ENCODE results near the gene IL18BP. TPM values are rescaled to one million over a fixed set of nuclear protein-coding genes. Genes with fewer than 3 reads are reported as not detected.

Gene IL18BP
- total RNA-seq, 1 donor from 2014 or later = 15.2 TPM

GRCh38 chr11:72012897-72013721 is 14.4 kb downstream of the IL18BP start:
- H3K79me2 ChIP-seq (ENCODE audit: insufficient read depth, low read length) = peaks cover 34% of the 10 kb centered on the region
- no peak for FAIRE-seq
- Mint-ChIP-seq H3K36me3 (ENCODE audit: low read depth, unreplicated experiment) (peaks cover 34% of the 10 kb centered on the region), H3K27ac (ENCODE audit: unreplicated experiment) (no peak overlapping the region), H3K4me3 (ENCODE audit: unreplicated experiment) (no peak overlapping the region), H3K9me3 (ENCODE audit: unreplicated experiment) (no peaks in the 10 kb centered on the region), H3K4me1 (ENCODE audit: low read depth, unreplicated experiment) (no peaks in the 10 kb centered on the region), H3K27me3 (ENCODE audit: low read depth, unreplicated experiment) (no peaks in the 10 kb centered on the region)
- H3K4me2 ChIP-seq (ENCODE audit: low read length) = peak overlapping the region; percentile 20
- H3K9me3 ChIP-seq (ENCODE audit: insufficient read depth, low read depth, low read length) = no peaks in the 10 kb centered on the region
- H3K4me1 ChIP-seq (ENCODE audit: insufficient read depth, low read length) = peaks cover 13% of the 10 kb centered on the region
- TF ChIP-seq CTCF (IDR thresholded peaks at IDR 0.05; ENCODE audit: insufficient read depth, low read depth, low read length) (no peak), EZH2 (IDR thresholded peaks at IDR 0.05; ENCODE audit: insufficient read depth, low read length) (no peak)
- peak; percentile 91 for DNase-seq (ENCODE audit: low read depth)
- H3K36me3 ChIP-seq (ENCODE audit: insufficient read depth, low read length) = peaks cover 61% of the 10 kb centered on the region
- H2AFZ ChIP-seq (ENCODE audit: low read depth, low read length) = no peak overlapping the region
- no peaks in the 10 kb centered on the region for H3K27me3 ChIP-seq (ENCODE audit: insufficient read depth, low read length)
- no peak overlapping the region for H3K4me3 ChIP-seq (ENCODE audit: insufficient read depth, low read depth, low read length)
- peak overlapping the region; percentile 12 for H3K9ac ChIP-seq (ENCODE audit: low read length)
- peaks cover 79% of the 10 kb centered on the region for H4K20me1 ChIP-seq (ENCODE audit: insufficient read depth, low read length)
- peak overlapping the region; percentile 5 for H3K27ac ChIP-seq (ENCODE audit: low read depth, low read length)

GRCh38 chr11:72013765-72014711 is 15.3 kb downstream of the IL18BP start:
- Mint-ChIP-seq H3K4me1 (ENCODE audit: low read depth, unreplicated experiment) (peaks cover 3% of the 10 kb centered on the region), H3K27me3 (ENCODE audit: low read depth, unreplicated experiment) (no peaks in the 10 kb centered on the region), H3K4me3 (ENCODE audit: unreplicated experiment) (peak overlapping the region; percentile 12), H3K27ac (ENCODE audit: unreplicated experiment) (no peak overlapping the region), H3K9me3 (ENCODE audit: unreplicated experiment) (no peaks in the 10 kb centered on the region), H3K36me3 (ENCODE audit: low read depth, unreplicated experiment) (peaks cover 36% of the 10 kb centered on the region)
- DNase-seq (ENCODE audit: low read depth) = peak; percentile 29
- peaks cover 34% of the 10 kb centered on the region for H3K79me2 ChIP-seq (ENCODE audit: insufficient read depth, low read length)
- no peaks in the 10 kb centered on the region for H3K27me3 ChIP-seq (ENCODE audit: insufficient read depth, low read length)
- H3K9me3 ChIP-seq (ENCODE audit: insufficient read depth, low read depth, low read length) = no peaks in the 10 kb centered on the region
- no peak for FAIRE-seq
- H3K4me3 ChIP-seq (ENCODE audit: insufficient read depth, low read depth, low read length) = no peak overlapping the region
- H3K36me3 ChIP-seq (ENCODE audit: insufficient read depth, low read length) = peaks cover 65% of the 10 kb centered on the region
- TF ChIP-seq EZH2 (IDR thresholded peaks at IDR 0.05; ENCODE audit: insufficient read depth, low read length) = no peak
- peak overlapping the region; percentile 5 for H3K27ac ChIP-seq (ENCODE audit: low read depth, low read length)
- H3K4me1 ChIP-seq (ENCODE audit: insufficient read depth, low read length) = peaks cover 13% of the 10 kb centered on the region
- H2AFZ ChIP-seq (ENCODE audit: low read depth, low read length) = no peak overlapping the region
- peaks cover 81% of the 10 kb centered on the region for H4K20me1 ChIP-seq (ENCODE audit: insufficient read depth, low read length)
- peak overlapping the region; percentile 20 for H3K4me2 ChIP-seq (ENCODE audit: low read length)
- peak overlapping the region; percentile 12 for H3K9ac ChIP-seq (ENCODE audit: low read length)

- DNase-seq (ENCODE audit: low read depth) = no peak
- no peaks in the 10 kb centered on the region for H3K9me3 Mint-ChIP-seq (ENCODE audit: unreplicated experiment)
- peaks cover 36% of the 10 kb centered on the region for H3K36me3 Mint-ChIP-seq (ENCODE audit: low read depth, unreplicated experiment)
- peak overlapping the region; percentile 12 for H3K4me3 Mint-ChIP-seq (ENCODE audit: unreplicated experiment)
- Histone ChIP-seq H3K9me3 (ENCODE audit: insufficient read depth, low read depth, low read length) (no peaks in the 10 kb centered on the region), H3K79me2 (ENCODE audit: insufficient read depth, low read length) (peaks cover 30% of the 10 kb centered on the region), H2AFZ (ENCODE audit: low read depth, low read length) (no peak overlapping the region), H3K9ac (ENCODE audit: low read length) (no peak overlapping the region), H3K4me3 (ENCODE audit: insufficient read depth, low read depth, low read length) (no peak overlapping the region), H3K4me2 (ENCODE audit: low read length) (no peak overlapping the region), H4K20me1 (ENCODE audit: insufficient read depth, low read length) (peaks cover 81% of the 10 kb centered on the region), H3K27me3 (ENCODE audit: insufficient read depth, low read length) (no peaks in the 10 kb centered on the region), H3K36me3 (ENCODE audit: insufficient read depth, low read length) (peaks cover 66% of the 10 kb centered on the region), H3K27ac (ENCODE audit: low read depth, low read length) (no peak overlapping the region), H3K4me1 (ENCODE audit: insufficient read depth, low read length) (peaks cover 13% of the 10 kb centered on the region)
- TF ChIP-seq CTCF (IDR thresholded peaks at IDR 0.05; ENCODE audit: insufficient read depth, low read depth, low read length) (no peak), EZH2 (IDR thresholded peaks at IDR 0.05; ENCODE audit: insufficient read depth, low read length) (no peak)
- peaks cover 3% of the 10 kb centered on the region for H3K4me1 Mint-ChIP-seq (ENCODE audit: low read depth, unreplicated experiment)
- H3K27me3 Mint-ChIP-seq (ENCODE audit: low read depth, unreplicated experiment) = no peaks in the 10 kb centered on the region
- no peak overlapping the region for H3K27ac Mint-ChIP-seq (ENCODE audit: unreplicated experiment)
- no peak for FAIRE-seq
Measured at GRCh38 chr11:72014761-72015320, 16.1 kb downstream of the IL18BP start.
